Measurements from ENCODE around the gene CARM1.
A peak's percentile ranks its signal among the peaks of the same experiment; 100 is the strongest.

DNA sequence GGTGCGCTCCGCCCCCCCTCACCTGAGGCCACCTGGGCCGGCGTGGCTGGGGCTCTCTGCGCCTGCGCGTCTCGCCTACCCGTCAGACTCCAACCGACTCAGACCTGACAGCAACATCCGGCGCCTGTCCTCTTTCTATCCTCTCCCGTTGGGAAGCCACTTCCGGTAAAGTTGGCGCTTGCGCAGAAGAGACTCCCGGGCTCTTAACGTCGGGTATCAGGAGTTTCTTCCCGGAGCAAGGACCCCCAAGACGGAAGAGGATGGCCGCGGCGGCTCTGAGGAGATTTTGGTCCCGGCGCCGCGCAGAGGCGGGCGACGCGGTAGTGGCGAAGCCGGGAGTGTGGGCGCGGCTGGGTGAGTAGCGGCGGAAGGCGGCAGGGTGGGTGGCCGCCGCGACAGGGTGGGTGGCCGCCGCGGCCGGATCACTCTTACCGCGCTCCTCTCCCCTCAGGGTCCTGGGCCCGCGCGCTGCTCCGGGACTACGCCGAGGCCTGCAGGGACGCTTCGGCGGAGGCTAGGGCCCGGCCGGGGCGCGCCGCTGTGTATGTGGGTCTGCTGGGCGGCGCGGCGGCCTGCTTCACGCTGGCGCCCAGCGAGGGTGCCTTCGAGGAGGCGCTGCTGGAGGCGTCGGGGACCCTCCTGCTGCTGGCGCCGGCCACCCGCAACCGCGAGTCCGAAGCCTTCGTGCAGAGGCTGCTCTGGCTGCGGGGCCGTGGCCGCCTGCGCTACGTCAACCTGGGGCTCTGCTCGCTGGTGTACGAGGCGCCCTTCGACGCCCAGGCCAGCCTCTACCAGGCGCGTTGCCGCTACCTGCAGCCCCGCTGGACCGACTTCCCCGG is 57.4 kb downstream of the CARM1 start, which contains the start of the genes TIMM29 and YIPF2:
- TF ChIP-seq POLR2A (IDR thresholded peaks at IDR 0.05; ENCODE audit: insufficient read depth in 1 of 2, low read depth in 2 of 2, low read length in 2 of 2) (peak; percentile 58 to 69), HNF4A (CRISPR knock-in tag; IDR thresholded peaks at IDR 0.05) (peak; percentile 31; the same call in 1 of the 2 replicates), KLF9 (CRISPR knock-in tag; IDR thresholded peaks at IDR 0.05; ENCODE audit: low read depth) (no peak), RAD21 (CRISPR knock-in tag; IDR thresholded peaks at IDR 0.05) (no peak), TARDBP (CRISPR knock-in tag; IDR thresholded peaks at IDR 0.05) (peak; percentile 83; the same call in 1 of the 2 replicates), ZNF792 (CRISPR knock-in tag; IDR thresholded peaks at IDR 0.05) (0 out of 2 replicates have a peak, but pooled peaks have one; percentile 29), KDM1A (CRISPR knock-in tag; IDR thresholded peaks at IDR 0.05) (no peak), ZNF205 (CRISPR knock-in tag; IDR thresholded peaks at IDR 0.05) (peak; percentile 61; the same call in 1 of the 2 replicates), ZBTB21 (CRISPR knock-in tag; IDR thresholded peaks at IDR 0.05) (no peak; the same call in 1 of the 2 replicates), TAF1 (CRISPR knock-in tag; IDR thresholded peaks at IDR 0.05) (peak; percentile 76)
- TF ChIP-seq, protein P1, sequence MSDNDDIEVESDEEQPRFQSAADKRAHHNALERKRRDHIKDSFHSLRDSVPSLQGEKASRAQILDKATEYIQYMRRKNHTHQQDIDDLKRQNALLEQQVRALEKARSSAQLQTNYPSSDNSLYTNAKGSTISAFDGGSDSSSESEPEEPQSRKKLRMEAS (IDR thresholded peaks at IDR 0.05) = peak; percentile 72; the same call in 1 of the 2 replicates
- TF ChIP-seq, protein P2, sequence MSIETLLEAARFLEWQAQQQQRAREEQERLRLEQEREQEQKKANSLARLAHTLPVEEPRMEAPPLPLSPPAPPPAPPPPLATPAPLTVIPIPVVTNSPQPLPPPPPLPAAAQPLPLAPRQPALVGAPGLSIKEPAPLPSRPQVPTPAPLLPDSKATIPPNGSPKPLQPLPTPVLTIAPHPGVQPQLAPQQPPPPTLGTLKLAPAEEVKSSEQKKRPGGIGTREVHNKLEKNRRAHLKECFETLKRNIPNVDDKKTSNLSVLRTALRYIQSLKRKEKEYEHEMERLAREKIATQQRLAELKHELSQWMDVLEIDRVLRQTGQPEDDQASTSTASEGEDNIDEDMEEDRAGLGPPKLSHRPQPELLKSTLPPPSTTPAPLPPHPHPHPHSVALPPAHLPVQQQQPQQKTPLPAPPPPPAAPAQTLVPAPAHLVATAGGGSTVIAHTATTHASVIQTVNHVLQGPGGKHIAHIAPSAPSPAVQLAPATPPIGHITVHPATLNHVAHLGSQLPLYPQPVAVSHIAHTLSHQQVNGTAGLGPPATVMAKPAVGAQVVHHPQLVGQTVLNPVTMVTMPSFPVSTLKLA (IDR thresholded peaks at IDR 0.05) = peak; percentile 60
- TF ChIP-seq, protein P3, sequence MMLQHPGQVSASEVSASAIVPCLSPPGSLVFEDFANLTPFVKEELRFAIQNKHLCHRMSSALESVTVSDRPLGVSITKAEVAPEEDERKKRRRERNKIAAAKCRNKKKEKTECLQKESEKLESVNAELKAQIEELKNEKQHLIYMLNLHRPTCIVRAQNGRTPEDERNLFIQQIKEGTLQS (CRISPR knock-in tag; IDR thresholded peaks at IDR 0.05) = peak; percentile 27
- TF ChIP-seq, protein P4, sequence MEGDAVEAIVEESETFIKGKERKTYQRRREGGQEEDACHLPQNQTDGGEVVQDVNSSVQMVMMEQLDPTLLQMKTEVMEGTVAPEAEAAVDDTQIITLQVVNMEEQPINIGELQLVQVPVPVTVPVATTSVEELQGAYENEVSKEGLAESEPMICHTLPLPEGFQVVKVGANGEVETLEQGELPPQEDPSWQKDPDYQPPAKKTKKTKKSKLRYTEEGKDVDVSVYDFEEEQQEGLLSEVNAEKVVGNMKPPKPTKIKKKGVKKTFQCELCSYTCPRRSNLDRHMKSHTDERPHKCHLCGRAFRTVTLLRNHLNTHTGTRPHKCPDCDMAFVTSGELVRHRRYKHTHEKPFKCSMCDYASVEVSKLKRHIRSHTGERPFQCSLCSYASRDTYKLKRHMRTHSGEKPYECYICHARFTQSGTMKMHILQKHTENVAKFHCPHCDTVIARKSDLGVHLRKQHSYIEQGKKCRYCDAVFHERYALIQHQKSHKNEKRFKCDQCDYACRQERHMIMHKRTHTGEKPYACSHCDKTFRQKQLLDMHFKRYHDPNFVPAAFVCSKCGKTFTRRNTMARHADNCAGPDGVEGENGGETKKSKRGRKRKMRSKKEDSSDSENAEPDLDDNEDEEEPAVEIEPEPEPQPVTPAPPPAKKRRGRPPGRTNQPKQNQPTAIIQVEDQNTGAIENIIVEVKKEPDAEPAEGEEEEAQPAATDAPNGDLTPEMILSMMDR (CRISPR knock-in tag; IDR thresholded peaks at IDR 0.05) = no peak
